GM18861 (cell line): ENCODE results near the gene TADA1.
"Not testable (repeated sequence)": the region's sequence is repeated elsewhere in the genome, so short reads cannot be mapped to it uniquely, and the experiment has no call there.

Experiments
- ATAC-seq: cut with Tn5 transposase; IDR thresholded peaks from one replicate; pipeline ENCODE4 v1.9.1; 2021; ENCODE audit not compliant: unreplicated experiment

TADA1 gene

GRCh38 chr1:166899769-166900168, 23.7 kb upstream of the TADA1 start:
- ATAC-seq = no peak

GRCh38 chr1:166895766-166896165, 19.7 kb upstream of the TADA1 start:
- ATAC-seq = no peak

GRCh38 chr1:166889776-166890175, 13.7 kb upstream of the TADA1 start:
- no peak for ATAC-seq

DNA sequence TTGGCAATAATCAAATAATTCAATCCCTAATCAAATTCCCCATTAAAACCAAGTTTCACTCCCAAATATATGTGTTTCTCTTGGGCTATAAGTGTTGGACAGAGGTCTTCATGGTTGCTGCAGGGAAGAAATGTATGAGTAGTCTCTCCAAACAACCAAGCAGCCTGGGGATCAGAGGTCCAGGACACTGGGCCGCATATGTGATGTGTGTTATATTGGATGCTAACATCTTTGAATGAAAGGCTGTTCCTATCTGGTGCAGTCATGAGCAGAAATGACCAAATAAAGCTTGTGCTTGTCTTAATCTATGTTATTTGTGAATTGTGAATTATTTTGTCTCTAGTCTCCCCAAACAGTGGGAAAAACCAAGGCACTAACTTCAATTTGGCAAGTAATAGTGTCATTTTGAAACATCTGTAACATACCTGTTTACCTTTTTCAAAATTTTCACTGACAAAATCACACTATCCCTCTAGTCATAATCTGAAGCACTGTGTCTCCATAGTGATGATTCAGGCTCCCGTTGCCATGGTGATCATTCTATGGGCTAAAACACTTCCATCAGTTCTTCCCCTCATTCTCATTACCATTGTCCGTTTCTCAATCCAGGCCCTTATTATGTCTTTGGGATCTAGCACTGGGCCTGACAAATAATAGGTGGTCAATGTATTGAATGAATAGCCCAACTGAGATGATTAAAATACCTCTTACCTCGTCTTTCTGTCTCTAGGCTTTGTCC, 12.5 kb upstream of the TADA1 start:
- no peak for ATAC-seq

DNA sequence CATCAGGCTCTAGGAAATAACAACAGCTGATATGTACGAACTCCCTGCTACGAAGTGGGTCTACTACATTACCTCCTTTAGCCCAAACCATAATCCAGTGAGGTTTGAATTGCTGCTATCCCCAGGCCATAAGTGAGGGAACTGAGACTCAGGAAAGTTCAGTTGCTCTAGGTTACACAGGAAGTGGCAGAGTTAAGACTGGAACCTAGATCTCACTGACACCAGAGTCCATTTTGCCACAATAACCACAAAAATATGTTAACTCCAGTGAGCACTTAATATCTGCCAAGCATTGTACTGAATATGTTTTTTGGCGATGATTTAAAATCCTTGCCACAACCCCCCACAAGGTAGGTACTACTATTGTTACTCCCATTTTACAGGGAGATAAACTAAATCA, 8.9 kb upstream of the TADA1 start:
- no peak for ATAC-seq

DNA sequence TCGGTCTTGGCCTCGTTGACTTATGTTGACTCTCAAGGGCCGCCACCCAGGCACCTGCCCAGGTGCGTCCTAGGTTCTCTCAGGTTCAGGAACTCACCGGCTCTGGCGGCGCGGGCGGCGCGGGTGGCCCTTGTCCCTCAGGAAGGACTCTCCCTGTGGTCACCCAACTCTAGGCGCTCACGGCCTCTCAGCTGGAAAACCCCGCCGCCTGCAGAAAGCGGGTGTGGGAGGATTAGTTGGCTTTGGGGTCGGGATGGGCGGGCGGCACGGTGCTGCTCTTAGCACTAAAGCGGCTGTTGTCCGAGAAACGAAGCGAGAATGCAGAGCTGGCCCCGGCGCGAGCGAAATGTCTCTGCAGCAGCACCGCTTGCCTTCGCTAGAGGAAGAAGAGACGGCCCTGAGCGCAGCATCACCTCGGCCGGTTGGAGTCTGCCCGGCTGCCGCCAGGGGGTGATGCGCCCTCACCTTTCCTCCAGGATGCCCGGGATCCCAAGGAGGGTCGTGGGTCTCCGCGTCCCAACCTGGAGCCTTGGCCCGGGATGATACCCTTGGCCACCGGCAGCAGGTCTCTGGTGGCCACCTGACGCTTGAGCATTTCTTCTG, 8.1 kb upstream of the TADA1 start:
- ATAC-seq = no peak

DNA sequence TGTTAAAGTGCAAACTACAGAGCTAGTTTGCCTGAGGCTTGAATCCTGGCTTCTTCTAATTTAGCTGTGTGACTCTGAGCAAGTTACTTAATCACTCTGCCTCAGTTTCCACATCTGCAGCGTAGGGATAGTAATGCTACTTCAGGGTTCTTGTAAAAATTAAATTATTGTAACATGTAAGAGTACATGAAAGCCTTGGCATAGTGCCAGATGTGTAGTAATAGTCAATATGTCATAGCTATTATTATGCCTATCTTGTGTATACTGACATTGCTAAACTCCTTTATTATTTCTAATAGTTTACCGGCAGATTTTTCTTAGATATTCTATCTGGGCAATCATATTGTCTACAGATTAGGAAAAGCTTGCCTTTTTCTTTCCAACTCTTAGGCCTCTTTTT, 6.8 kb upstream of the TADA1 start:
- no peak for ATAC-seq

DNA sequence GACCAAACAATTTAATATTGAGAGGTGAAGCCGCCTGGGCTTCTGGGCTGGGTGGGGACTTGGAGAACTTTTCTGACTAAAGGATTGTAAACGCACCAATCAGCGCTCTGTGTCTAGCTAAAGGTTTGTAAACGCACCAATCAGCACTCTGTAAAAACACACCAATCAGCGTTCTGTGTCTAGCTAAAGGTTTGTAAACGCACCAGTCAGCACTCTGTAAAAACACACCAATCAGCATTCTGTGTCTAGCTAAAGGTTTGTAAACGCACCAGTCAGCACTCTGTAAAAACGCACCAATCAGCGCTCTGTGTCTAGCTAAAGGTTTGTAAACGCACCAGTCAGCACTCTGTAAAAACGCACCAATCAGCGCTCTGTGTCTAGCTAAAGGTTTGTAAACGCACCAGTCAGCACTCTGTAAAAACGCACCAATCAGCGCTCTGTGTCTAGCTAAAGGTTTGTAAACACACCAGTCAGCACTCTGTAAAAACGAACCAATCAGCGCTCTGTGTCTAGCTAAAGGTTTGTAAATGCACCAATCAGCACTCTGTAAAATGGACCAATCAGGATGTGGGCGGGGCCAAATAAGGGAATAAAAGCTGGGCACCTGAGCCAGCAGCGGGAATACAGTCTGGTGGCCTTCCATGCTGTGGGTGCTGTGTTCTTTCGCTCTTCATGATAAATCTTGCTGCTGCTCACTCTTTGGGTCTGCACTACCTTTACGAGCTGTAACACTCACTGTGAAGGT, 2.3 kb upstream of the TADA1 start:
- not testable (repeated sequence) for ATAC-seq

DNA sequence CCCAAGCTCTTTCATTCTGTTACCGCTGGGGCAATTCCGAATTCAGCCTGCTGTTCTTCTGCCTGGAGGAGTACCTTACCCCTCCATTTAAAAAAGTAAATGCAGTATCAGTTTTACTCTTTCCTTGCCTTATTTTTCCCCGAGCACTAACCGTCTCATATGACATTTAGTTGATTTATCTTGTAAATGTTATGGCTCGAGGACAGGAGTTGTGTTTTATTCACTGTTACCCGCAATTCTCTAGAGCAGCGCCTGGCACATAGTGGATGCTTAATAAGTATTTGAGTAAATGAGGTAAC, 425 bp upstream of the TADA1 start:
- peak; percentile 3 for ATAC-seq

DNA sequence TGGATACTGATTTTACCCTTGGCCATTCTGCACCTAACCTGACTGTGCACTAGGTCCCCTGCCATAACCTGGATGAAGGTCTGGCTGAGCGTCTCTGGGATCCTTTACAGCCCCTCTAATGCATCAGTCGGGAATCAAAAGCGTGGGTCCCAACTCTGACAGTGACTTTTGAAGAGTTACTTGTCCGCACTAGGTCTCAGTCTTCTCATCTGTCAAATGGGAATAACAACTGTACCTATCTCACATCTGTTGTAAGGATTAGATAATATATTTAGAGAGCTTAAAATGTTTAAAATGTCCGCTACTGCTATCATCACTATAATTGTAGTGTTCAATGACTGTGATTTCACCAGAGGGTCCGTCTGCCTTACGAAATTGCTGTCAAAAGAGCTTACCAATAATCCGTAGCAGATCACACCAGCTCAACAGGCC, 746 bp downstream of the TADA1 start:
- ATAC-seq = no peak

DNA sequence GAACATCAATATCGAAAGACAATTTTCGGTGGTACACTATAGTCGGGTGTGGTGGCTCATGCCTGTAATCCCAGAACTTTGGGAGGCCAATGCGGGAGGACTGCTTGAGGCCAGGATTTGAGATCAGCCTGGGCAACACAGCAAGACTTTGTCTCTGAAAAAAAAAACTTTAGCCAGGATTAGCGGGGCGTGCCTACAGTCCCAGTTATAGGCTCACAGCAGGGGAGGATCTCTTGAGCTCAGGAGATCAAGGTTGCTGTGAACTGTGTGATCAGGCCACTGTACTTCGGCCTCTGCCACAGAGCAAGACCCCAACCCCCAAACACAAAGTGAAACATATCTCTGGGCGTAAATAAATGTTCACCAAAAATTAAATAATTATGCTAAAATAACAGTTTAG, 1.6 kb downstream of the TADA1 start:
- no peak for ATAC-seq

DNA sequence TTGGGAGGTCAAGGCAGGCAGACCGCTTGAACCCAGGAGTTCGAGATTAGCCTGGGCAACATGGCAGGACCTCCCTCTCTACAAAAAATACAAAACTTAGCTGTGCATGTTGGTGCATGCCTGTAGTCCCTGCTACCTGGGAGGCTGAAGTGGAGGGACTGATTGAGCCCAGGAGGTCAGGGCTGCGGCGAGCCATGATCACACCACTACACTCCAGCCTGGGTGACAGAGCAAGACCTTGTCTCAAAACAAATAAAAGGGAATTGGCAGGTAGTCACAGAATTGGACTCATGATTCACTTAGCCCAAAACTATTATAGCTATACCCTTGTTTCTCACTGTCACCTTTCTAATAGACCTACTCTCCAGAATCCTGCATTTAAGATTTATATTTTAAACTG, 5.5 kb downstream of the TADA1 start:
- ATAC-seq = no peak

- no peak for ATAC-seq
These were observed 6.6 kb downstream of the TADA1 start for GRCh38 chr1:166869318-166870099.

- ATAC-seq = no peak
These were observed 7.4 kb downstream of the TADA1 start for GRCh38 chr1:166868639-166869038.

DNA sequence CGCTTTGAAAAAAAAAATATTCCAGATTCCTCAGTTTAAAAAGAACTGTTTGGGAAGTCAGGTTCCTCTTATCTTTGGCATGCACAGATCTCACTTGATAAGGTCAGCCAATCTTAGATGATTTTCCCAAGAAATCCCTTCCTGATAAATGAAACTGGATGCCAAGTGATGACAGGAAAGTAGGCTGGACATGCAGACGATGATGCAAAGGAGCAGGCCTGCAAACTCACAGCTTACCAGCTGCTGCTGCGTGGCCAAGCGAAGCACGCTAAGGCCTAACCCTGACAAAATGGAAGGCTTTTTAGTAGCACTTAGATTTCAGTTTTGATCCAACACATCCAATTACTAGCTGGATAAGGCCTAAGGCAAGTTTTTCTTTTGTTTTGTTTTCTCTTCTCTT, 10.1 kb downstream of the TADA1 start:
- no peak for ATAC-seq

DNA sequence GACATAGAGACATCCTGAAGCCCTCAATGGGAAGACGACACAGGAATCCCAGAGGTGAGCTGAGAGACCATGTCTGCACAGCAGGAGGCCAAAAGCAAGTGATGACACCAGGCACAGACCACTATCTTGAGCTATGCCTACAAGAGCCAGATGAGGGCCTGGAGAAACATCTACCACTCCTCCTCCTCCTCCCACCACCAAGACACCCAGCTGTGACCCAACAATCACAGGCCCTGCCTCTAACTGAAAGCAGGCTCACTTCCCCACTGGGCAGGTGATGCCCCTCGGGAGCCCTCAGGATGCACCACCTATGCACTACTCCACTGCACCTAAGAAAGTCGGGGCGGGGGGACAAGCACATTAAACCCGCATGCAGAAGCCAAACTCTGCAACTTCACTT, 16.5 kb downstream of the TADA1 start:
- ATAC-seq = no peak

GRCh38 chr1:166858726-166859419, 17.2 kb downstream of the TADA1 start:
- no peak for ATAC-seq

GRCh38 chr1:166857995-166858394, 18.1 kb downstream of the TADA1 start:
- no peak for ATAC-seq

- ATAC-seq = no peak
These were observed 20.5 kb downstream of the TADA1 start for GRCh38 chr1:166855558-166855957.

DNA sequence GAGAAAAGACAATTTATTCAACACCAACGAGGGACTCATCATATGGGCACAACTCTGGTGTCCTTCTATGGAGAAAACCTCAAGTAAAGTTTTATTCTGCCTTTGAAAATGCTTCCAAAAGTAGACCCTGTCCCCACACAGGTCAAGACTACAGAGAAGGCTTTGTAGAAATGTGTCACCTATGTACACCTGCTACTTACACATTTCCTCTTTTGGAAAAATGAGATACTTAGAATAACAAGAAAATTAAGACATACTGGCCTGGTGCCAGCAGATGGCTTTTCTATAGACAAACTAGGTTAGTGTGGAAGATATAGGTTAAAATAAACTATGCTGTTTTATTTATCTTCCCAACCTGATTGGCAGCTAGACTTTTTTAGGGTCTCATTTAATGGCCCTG, 23.1 kb downstream of the TADA1 start:
- ATAC-seq = no peak

- no peak for ATAC-seq
These were observed 26.9 kb downstream of the TADA1 start for GRCh38 chr1:166849135-166849534.
